B cell (primary cell): ENCODE data around the gene HOXA1. TPM values are rescaled to one million over a fixed set of nuclear protein-coding genes. Genes with fewer than 3 reads are reported as not detected.

Source experiments
- ATAC-seq: fragments of 200-7000 bp; cut with Tn5 transposase; one replicate; pipeline ENCODE4 v1.10.0; 2021; ENCODE audit warnings: low read depth, mild to moderate bottlenecking, moderate number of reproducible peaks, moderate library complexity
- CTCF ChIA-PET: fragments of 350-600 bp; sonication (Branson Sonifier 250); formaldehyde crosslinking; loops from one replicate; lab custom pipeline; 2021; ENCODE audit warnings: antibody characterized with exemption, inconsistent platforms; lab: Charles Lee
- POLR2A ChIA-PET: fragments of 350-600 bp; sonication (Branson Sonifier 250); formaldehyde crosslinking; loops from one replicate; lab custom pipeline; 2021; ENCODE audit warnings: antibody characterized with exemption; lab: Charles Lee
- DNase-seq: peaks from one replicate; pipeline ENCODE4 v3.0.0; 2013
- H2AFZ ChIP-seq: 2 replicates; pipeline ENCODE4 v1.6.1; 2012; ENCODE audit warnings: mild to moderate bottlenecking, low read depth, low read length; ENCODE audit not compliant: insufficient read depth, poor library complexity, severe bottlenecking
- H3K27ac ChIP-seq, 2 donors: 1 replicate in 1 of 2; 2 replicates in 1 of 2; pipeline ENCODE4 v1.5.1; 2012 to 2013; ENCODE audit warnings: low read length in 2 of 2, mild to moderate bottlenecking in 2 of 2, moderate library complexity in 1 of 2
- H3K27me3 ChIP-seq, 4 experiments: fragments of 200-600 bp in 1 of 4; sonication (generic) in 1 of 4; replicated peaks in 1 of 4; 1 replicate in 2 of 4; 2 replicates in 2 of 4; pipeline versions ENCODE4 v1.6.1 to v1.7.0; 2013 to 2016; ENCODE audit warnings: low read length in 3 of 4, mild to moderate bottlenecking in 2 of 4, mixed read lengths in 1 of 4, moderate library complexity in 1 of 4; ENCODE audit not compliant: insufficient read depth in 4 of 4, control insufficient read depth in 3 of 4; ENCODE audit errors: control extremely low read depth in 1 of 4
- H3K36me3 ChIP-seq, 2 experiments: replicated peaks in 1 of 2; 1 replicate in 1 of 2; 2 replicates in 1 of 2; pipeline versions ENCODE4 v1.6.1 to v1.7.1; 2013; ENCODE audit warnings: low read length in 1 of 2; ENCODE audit not compliant: insufficient read depth in 2 of 2, control insufficient read depth in 1 of 2; ENCODE audit errors: control extremely low read depth in 1 of 2, extremely low read depth in 1 of 2
- H3K4me1 ChIP-seq, 2 donors: fragments of 200-600 bp in 1 of 2; sonication (generic) in 1 of 2; 1 replicate in 1 of 2; 2 replicates in 1 of 2; pipeline versions ENCODE4 v1.5.1 to v1.6.1; 2013 to 2017; ENCODE audit warnings: low read length in 2 of 2; ENCODE audit not compliant: control insufficient read depth in 2 of 2, insufficient read depth in 2 of 2
- H3K4me2 ChIP-seq: replicated peaks from 2 replicates; pipeline ENCODE3; 2012; ENCODE audit warnings: mild to moderate bottlenecking, low read depth, low read length; ENCODE audit not compliant: poor library complexity, severe bottlenecking
- H3K4me3 ChIP-seq, 5 experiments: fragments of 200-600 bp in 1 of 5; sonication (generic) in 1 of 5; 1 replicate in 3 of 5; 2 replicates in 2 of 5; pipeline versions ENCODE4 v1.5.1 to v1.7.0; 2011 to 2016; ENCODE audit warnings: low read length in 4 of 5, mild to moderate bottlenecking in 4 of 5, low read depth in 2 of 5, control low read depth in 1 of 5, moderate library complexity in 1 of 5; ENCODE audit not compliant: insufficient read depth in 1 of 5; ENCODE audit errors: control extremely low read depth in 1 of 5, extremely low read depth in 1 of 5
- H3K79me2 ChIP-seq: fragments of 200-600 bp; sonication (generic); one replicate; pipeline ENCODE4 v1.6.0; 2016; ENCODE audit warnings: low read length; ENCODE audit not compliant: control insufficient read depth, insufficient read depth
- H3K9ac ChIP-seq: fragments of 200-600 bp; sonication (generic); 2 replicates; pipeline ENCODE4 v1.6.1; 2017; ENCODE audit warnings: mild to moderate bottlenecking, low read length, moderate library complexity
- H3K9me3 ChIP-seq, 3 donors: one replicate each; pipeline versions ENCODE4 v1.6.1 to v1.7.1; 2013; ENCODE audit warnings: low read length in 2 of 3; ENCODE audit not compliant: control insufficient read depth in 2 of 3, insufficient read depth in 1 of 3; ENCODE audit errors: control extremely low read depth in 1 of 3
- H4K20me1 ChIP-seq: 2 replicates; pipeline ENCODE4 v1.6.0; 2012; ENCODE audit warnings: mild to moderate bottlenecking, low read length; ENCODE audit not compliant: insufficient read depth, control insufficient read depth, poor library complexity, severe bottlenecking
- H3K27ac Mint-ChIP-seq: one replicate; pipeline ENCODE4 v1.8.0; 2021; ENCODE audit warnings: mixed read lengths
- H3K27me3 Mint-ChIP-seq: one replicate; pipeline ENCODE4 v1.8.0; 2021; ENCODE audit warnings: mixed read lengths
- H3K4me1 Mint-ChIP-seq: one replicate; pipeline ENCODE4 v1.8.0; 2021; ENCODE audit warnings: mixed read lengths
- H3K4me3 Mint-ChIP-seq: one replicate; pipeline ENCODE4 v1.8.0; 2021; ENCODE audit warnings: mixed read lengths
- H3K9me3 Mint-ChIP-seq: one replicate; pipeline ENCODE4 v1.8.0; 2022; ENCODE audit warnings: mixed read lengths; ENCODE audit not compliant: insufficient read depth
- CTCF ChIP-seq: fragments of 200-600 bp; IDR thresholded peaks from one replicate; pipeline ENCODE4 v1.8.0; 2022; ENCODE audit warnings: antibody characterized with exemption, mild to moderate bottlenecking
- EZH2 ChIP-seq: IDR thresholded peaks from 2 replicates; pipeline ENCODE4 v1.6.1; 2012; ENCODE audit warnings: borderline replicate concordance, low read depth, mild to moderate bottlenecking, moderate library complexity, low read length; ENCODE audit not compliant: insufficient read depth, poor library complexity, severe bottlenecking
- WGBS: methylation state at CpG from one replicate; pipeline ENCODE4 v1.1.5; 2013; ENCODE audit warnings: missing lambda C conversion rate; ENCODE audit not compliant: insufficient coverage; 5-methylcytosine and 5-hydroxymethylcytosine counted together
- intact Hi-C: fragments of 100-400 bp; cut with micrococcal nuclease; formaldehyde crosslinking; loops from one replicate; pipeline ENCODE4 v1.10.0; 2022
- polyA plus RNA-seq: library from polyadenylated mRNA; depleted of rRNA; stranded (reverse); fragments of >200 nt; gene quantifications from 2 replicates; pipeline ENCODE4 v1.2.3, GENCODE V29; 2012
- total RNA-seq, 2 donors: library from RNA; stranded (reverse); fragments of 120-200 nt in 1 of 2; gene quantifications; 1 replicate in 1 of 2; 2 replicates in 1 of 2; pipeline versions ENCODE4 v1.2.3 to v1.2.4, GENCODE V29; 2013 to 2022

The HOXA1 gene
- total and polyA plus RNA-seq, 2 donors (not counting 1 experiment from before 2014, with no cell fraction given), result 0.13 to 0.37 TPM

GRCh38 chr7:27110186-27111031 is 14.6 kb upstream of the HOXA1 start:
- Histone ChIP-seq H3K27ac (no peak overlapping the region), H3K9ac (no peak overlapping the region), H3K4me2 (no peak overlapping the region), H2AFZ (no peak overlapping the region), H4K20me1 (no peaks in the 10 kb centered on the region), H3K36me3 (no peaks in the 10 kb centered on the region), H3K4me3 (no peak overlapping the region), H3K27me3 (peaks cover 0 to 7% (median 3%) of the 10 kb centered on the region in 4 experiments), H3K9me3 (peaks cover 0 to 22% (median 0%) of the 10 kb centered on the region in 3 donors), H3K79me2 (no peaks in the 10 kb centered on the region), H3K4me1 (no peaks in the 10 kb centered on the region)
- H3K27ac Mint-ChIP-seq, result no peak overlapping the region
- H3K4me1 Mint-ChIP-seq, result no peaks in the 10 kb centered on the region
- no peak for DNase-seq
- POLR2A ChIA-PET, result no interaction called here
- intact Hi-C loops, result no loop called here
- no peak for TF ChIP-seq CTCF
- no peak for TF ChIP-seq EZH2
- 97% methylated on average over 60 of the region's 66 CpGs for WGBS
- H3K9me3 Mint-ChIP-seq, result no peaks in the 10 kb centered on the region
- CTCF ChIA-PET, result interaction anchor here (1.0 kb wide), 1 partner anchor 244 kb away, joined by 4 read pairs; no protein-coding TSS in a partner anchor
- ATAC-seq, result no peak
- H3K27me3 Mint-ChIP-seq, result peaks cover 13% of the 10 kb centered on the region
- H3K4me3 Mint-ChIP-seq, result no peak overlapping the region
